Bone marrow (tissue), 2 donors: ENCODE measurements around the gene IFNL2.
"Not testable (repeated sequence)": the region's sequence is repeated elsewhere in the genome, so short reads cannot be mapped to it uniquely, and the experiment has no call there.

Experiments
- DNase-seq, 2 donors: peaks; one replicate each; lab custom pipeline; 2025; lab: John Stamatoyannopoulos, UW

IFNL2 gene

GRCh38 chr19:39253374-39254149, 14.6 kb upstream of the IFNL2 start:
- no peak for DNase-seq

DNA sequence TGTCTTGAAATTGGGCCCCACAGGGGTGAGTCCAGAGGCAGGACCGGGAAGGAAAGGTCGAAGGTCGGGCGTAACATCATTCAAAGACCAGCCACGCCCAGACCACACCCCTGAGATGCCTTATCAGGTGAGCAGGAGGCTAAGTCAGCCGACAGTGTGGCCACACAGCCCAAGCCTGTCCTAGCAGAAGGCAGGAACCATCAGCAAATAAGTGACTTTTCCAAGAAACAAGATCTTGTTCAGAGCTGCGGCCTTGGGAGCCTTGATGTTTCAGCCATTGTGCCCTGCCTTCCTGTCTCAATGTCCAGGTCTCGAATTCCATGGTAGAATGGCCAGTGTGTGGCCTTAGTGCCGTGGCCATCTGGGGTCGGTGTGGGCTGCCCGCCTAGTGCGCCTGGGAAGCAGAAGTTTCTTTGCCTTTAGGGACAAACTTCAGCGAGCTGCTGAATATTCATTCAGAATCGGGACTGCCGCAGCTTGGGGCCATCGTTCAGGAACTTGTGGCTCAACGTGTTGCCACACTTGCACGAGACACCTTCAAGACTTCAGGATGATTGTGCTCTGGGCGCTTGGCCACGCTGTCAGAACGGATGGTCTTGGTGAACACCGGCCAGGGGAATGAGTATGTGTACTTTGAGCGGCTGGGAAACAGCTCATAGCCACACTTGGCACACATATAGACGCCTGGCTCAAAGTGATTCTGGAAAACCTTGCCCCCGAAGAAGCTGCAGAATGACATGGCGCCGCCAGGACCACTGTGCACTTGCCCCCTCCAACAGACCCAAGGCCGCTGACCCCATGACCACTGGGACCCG, 13.5 kb upstream of the IFNL2 start:
- no peak for DNase-seq

DNA sequence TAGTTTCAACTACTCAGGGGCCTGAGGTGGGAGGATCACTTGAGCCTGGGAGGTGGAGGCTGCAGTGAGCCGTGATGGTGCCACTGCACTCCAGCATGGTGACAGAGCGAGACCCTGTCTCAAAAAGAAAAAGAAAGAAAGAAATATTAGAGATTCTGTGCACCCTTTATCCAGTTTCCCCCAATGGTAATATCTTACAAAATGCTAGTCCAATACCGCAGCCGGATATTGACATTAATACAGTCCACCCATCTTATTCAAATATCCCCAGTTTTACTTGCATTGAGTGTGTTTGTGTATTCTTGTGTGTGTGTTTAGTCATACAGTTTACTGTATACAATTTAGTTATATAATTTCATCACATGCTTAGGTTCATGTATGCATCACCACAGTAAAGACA, 11.0 kb upstream of the IFNL2 start:
- DNase-seq = no peak

- no peak for DNase-seq
These were observed 6.5 kb upstream of the IFNL2 start for GRCh38 chr19:39261704-39262103.

GRCh38 chr19:39262496-39262895, 5.7 kb upstream of the IFNL2 start:
- no peak for DNase-seq

DNA sequence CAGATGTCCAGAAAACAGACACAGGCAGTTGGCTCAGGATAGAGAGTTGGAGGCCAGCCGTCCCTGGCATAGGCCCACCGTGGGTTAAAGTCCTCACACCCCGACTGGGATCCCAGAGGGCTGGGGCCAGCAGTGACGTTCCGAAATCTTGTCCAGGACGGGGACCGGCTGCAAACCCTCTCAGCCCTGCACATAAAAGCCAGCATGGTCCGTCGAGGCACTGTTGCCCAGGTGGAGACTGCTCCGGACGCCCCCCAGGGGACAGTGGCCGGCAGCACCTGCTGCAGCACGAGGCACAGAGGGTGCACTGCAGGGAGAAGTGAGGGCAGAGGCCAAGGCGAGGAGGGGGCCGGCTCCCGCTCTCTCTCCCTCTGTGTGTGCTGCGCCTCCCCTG, 4.3 kb upstream of the IFNL2 start:
- DNase-seq = no peak

DNA sequence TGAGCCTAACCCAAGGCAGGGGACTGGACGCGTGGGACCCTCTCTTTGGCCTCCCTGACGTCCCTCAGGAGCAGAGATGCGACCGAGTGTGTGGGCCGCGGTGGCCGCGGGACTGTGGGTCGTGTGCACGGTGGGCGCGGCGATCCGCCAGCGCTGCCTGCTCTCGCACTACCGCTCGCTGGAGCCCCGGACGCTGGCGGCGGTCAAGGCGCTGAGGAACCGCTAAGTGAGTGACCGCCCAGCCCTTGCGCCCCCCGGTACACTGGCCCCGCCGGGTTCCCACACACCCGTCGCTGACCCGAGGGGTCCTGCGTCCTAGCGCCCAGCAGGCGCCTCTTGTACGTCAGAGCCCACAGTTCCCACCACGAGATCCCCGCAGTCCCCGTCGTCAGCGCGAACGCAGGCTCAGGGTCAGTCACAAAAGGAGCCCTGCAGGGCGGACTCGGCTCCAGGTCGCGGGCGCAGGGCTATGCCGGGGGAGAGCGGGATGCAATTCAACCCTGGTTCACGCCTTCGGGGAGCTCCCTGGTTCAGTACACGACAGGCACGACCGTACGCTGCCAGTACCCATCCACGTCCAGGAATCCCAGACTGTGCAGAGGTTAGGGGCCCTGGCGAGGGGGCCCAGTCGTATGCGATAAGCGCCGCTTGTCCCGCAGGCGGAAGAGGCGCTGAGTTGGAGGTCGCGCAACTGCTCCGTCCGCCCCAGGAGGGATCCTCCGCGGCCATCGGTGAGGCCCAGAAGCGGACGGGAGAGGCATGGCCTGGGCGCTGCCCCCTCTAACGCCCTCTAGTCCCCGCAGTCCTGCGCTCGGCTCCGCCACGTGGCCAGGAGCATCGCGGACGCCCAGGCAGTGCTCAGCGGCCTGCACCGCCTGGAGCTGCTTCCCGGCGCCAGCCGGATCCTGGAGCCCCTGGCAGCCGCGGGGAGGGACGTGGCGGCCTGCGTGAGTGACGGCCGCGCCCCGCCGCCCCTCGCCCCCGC, 3.6 kb upstream of the IFNL2 start:
- DNase-seq = no peak

GRCh38 chr19:39265321-39265916, 2.8 kb upstream of the IFNL2 start:
- DNase-seq = no peak

DNA sequence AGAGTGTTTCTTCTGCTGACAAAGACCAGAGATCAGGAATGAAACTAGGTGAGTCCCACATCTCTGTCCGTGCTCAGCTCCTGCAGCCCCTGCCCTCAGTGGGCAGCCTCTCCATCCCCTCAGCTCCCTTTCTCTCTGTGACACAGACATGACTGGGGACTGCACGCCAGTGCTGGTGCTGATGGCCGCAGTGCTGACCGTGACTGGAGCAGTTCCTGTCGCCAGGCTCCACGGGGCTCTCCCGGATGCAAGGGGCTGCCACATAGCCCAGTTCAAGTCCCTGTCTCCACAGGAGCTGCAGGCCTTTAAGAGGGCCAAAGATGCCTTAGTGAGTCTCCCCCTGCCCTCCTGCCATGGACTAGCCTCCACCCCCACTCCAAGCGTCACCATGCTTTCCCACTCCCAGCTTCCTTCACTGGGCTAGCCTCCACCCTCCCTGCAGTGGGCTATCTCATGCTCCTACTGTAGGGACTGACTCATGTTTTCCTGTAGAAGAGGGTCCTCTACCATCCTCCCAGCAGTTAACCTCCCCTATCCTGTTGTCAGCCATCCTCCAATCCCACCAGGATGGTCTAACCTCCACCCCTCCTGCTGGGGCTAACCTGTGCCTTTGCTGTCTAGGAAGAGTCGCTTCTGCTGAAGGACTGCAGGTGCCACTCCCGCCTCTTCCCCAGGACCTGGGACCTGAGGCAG, 481 bp downstream of the IFNL2 start:
- not testable (repeated sequence) for DNase-seq

GRCh38 chr19:39269369-39269768, 1.2 kb downstream of the IFNL2 start:
- not testable (repeated sequence) for DNase-seq

GRCh38 chr19:39270036-39270871, 2.1 kb downstream of the IFNL2 start:
- DNase-seq = no peak

DNA sequence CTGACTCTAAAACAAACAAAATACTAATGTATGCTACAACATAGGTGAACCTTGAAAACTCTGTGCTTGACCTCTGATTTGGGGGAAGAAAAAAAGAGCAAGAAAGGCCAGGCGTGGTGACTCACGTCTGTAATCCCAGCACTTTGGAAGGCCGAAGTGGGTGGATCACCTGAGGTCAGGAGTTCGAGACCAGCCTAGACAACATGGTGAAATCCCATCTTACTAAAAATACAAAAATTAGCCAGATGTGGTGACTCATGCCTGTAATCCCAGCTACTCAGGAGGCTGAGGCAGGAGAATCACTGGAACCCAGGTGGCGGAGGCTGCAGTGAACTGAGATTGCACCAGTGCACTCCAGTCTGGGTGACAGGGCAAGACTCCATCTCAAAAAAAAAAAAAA, 5.7 kb downstream of the IFNL2 start:
- DNase-seq = not testable (repeated sequence)

DNA sequence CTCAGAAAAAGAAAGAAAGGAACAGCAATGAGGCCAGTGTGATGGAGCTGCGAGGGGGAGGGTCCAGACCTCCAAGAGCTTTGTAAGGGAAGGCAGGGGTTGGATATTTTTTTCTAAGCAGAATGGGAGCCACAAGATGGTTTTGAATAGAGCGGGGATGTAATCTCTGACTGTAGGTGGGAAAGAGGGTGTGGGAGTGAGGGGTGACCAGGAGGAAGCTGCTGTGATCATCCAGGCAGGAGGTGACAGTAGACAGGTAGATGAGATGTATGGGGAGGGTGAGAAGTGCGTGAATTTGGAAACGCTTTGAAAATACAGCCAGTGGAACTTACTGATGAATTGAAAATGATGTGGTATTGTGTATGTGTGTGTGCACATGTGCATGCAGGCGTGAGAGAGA, 7.4 kb downstream of the IFNL2 start:
- DNase-seq = no peak

DNA sequence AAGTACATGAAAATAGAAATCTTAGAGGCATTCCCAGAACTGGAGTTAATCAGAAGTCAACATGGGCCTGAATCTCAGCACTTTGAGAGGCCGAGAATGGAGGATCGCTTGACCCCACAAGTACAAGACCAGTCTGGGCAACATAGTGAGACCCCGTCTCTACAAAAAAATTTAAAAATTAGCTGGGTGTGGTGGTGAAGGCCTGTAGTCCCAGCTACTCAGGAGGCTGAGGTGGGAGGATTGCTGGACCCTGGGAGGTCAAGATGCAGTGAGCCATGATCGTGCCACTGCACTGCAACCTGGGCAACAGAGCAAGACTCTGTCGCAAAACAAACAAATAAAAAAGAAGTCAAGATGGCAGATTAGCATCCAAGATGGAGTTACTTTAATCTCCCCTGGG, 8.5 kb downstream of the IFNL2 start:
- no peak for DNase-seq

DNA sequence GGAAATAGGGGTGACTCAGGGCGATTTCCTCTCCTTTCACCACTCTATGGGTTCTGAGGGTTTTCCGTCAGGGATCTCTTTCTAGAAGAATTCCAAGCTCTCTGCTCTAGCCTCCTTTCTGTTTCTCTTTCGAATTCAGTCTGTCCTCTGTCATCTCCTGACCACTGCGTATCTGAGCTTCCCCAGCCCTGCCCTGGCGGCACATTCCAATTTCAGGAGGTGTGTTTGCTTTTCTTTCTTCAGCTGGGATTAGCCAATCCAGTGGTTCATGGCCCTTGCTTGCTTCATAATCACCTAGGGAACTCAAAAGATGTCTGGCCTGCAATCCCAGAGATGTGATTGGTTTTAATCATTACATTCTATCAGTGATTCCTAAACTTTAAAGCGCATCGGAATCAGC, 9.4 kb downstream of the IFNL2 start:
- no peak for DNase-seq

DNA sequence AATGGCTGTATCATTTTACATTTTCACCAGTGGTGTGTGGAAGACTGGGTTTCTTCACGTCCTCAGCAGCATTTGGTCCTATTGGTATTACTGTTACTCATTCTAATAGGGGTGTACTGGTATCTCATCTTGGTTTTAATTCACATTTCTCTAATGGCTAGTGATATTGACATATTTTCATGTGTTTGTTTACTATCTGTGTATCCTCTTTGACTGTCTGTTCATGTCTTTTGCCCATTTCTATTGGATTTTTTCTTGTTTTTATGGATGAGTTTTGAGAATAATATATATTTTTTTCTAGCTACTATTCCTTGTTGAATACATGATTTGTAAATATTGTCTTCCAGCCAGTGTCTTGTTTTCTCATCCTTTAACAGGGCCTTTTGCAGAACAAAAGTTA, 13.8 kb downstream of the IFNL2 start:
- no peak for DNase-seq

GRCh38 chr19:39284032-39284431, 15.8 kb downstream of the IFNL2 start:
- DNase-seq = no peak

- DNase-seq = no peak
These were observed 25.2 kb downstream of the IFNL2 start for GRCh38 chr19:39293394-39293793.

- DNase-seq = no peak
These were observed 28.0 kb downstream of the IFNL2 start, which contains the start of gene IFNL1 for GRCh38 chr19:39296055-39296645. TSS of gene IFNL1 (plus strand) at chr19:39296407. CDS start at chr19:39296422, 15 bp downstream.

DNA sequence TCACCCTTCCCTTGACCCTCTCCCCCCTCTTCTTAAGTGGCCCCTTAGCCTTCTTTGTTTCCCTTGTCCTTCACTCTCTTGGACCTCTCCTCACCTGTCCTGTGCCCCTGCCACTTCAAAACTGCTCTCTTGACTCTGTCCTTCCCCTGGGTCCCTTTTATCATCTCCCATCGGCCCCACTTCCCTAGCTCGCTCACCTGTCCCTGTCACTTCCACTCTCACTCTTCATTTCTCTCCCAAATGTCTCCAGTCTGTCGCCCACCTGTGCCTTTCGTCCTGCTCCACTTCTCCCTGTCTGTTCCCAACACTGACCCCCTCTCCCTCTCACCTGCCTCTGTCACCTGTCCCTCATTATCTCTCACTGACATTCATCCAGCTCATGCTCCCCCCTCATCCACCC, 28.7 kb downstream of the IFNL2 start:
- DNase-seq = no peak
